GM23338 (cell line): ENCODE measurements around the gene ZNF488. TPM values are rescaled to one million over a fixed set of nuclear protein-coding genes. Genes with fewer than 3 reads are reported as not detected.

ENCODE experiments used
- ATAC-seq: fragments of 200-7000 bp; cut with Tn5 transposase; 3 replicates; pipeline ENCODE4 v1.9.1; 2020
- DNase-seq: peaks from one replicate; pipeline ENCODE4 v3.0.0-alpha.2; 2015; ENCODE audit warnings: low spot score
- H2AFZ ChIP-seq: fragments of 200-600 bp; sonication (generic); 2 replicates; pipeline ENCODE4 v1.8.0; 2016; ENCODE audit warnings: antibody characterized with exemption, mild to moderate bottlenecking, moderate library complexity
- H3F3A ChIP-seq: fragments of 200-600 bp; sonication (generic); replicated peaks from 2 replicates; pipeline ENCODE4 v1.8.0; 2017; ENCODE audit warnings: antibody characterized with exemption, mixed run types, low read depth
- H3K27ac ChIP-seq: fragments of 200-600 bp; sonication (generic); 2 replicates; pipeline ENCODE4 v1.6.1; 2016; ENCODE audit warnings: low read depth
- H3K27me3 ChIP-seq: fragments of 200-600 bp; sonication (generic); 2 replicates; pipeline ENCODE4 v1.8.0; 2016; ENCODE audit warnings: mild to moderate bottlenecking, mixed run types, moderate library complexity; ENCODE audit not compliant: insufficient read depth
- H3K36me3 ChIP-seq: fragments of 200-600 bp; sonication (generic); 2 replicates; pipeline ENCODE4 v1.8.0; 2016; ENCODE audit warnings: mild to moderate bottlenecking; ENCODE audit not compliant: insufficient read depth
- H3K4me1 ChIP-seq: fragments of 200-600 bp; sonication (generic); 2 replicates; pipeline ENCODE4 v1.8.0; 2016; ENCODE audit warnings: mild to moderate bottlenecking, moderate library complexity; ENCODE audit not compliant: insufficient read depth
- H3K4me2 ChIP-seq: fragments of 200-600 bp; sonication (generic); 2 replicates; pipeline ENCODE4 v1.7.1; 2017; ENCODE audit warnings: mixed run types
- H3K4me3 ChIP-seq: fragments of 200-600 bp; sonication (generic); 2 replicates; pipeline ENCODE4 v1.6.1; 2016; ENCODE audit warnings: mixed run types
- H3K79me2 ChIP-seq: fragments of 200-600 bp; sonication (generic); replicated peaks from 2 replicates; pipeline ENCODE4 v1.8.0; 2017; ENCODE audit warnings: mild to moderate bottlenecking; ENCODE audit not compliant: insufficient read depth
- H3K9me2 ChIP-seq: fragments of 200-600 bp; sonication (generic); 2 replicates; pipeline ENCODE4 v1.8.0; 2017; ENCODE audit not compliant: insufficient read depth
- H4K20me1 ChIP-seq: fragments of 200-600 bp; sonication (generic); replicated peaks from 2 replicates; pipeline ENCODE4 v1.8.0; 2017; ENCODE audit warnings: mild to moderate bottlenecking; ENCODE audit not compliant: insufficient read depth
- H3K27ac Mint-ChIP-seq: 2 replicates; pipeline ENCODE4 v1.8.0; 2020; ENCODE audit warnings: inconsistent platforms, mild to moderate bottlenecking, moderate library complexity, mixed read lengths
- H3K27me3 Mint-ChIP-seq: 3 replicates; pipeline ENCODE4 v1.8.0; 2022; ENCODE audit warnings: low read depth, mild to moderate bottlenecking, moderate library complexity, mixed read lengths, inconsistent platforms; ENCODE audit not compliant: insufficient read depth, poor library complexity
- H3K36me3 Mint-ChIP-seq: 3 replicates; pipeline ENCODE4 v1.8.0; 2021; ENCODE audit warnings: low read depth, mild to moderate bottlenecking, inconsistent platforms, moderate library complexity, mixed read lengths
- H3K4me1 Mint-ChIP-seq: 3 replicates; pipeline ENCODE4 v1.8.0; 2020; ENCODE audit warnings: mild to moderate bottlenecking, inconsistent platforms, mixed read lengths
- H3K4me3 Mint-ChIP-seq: 3 replicates; pipeline ENCODE4 v1.8.0; 2021; ENCODE audit warnings: moderate library complexity, mild to moderate bottlenecking, inconsistent platforms, mixed read lengths
- H3K9me3 Mint-ChIP-seq: 3 replicates; pipeline ENCODE4 v1.8.0; 2020; ENCODE audit warnings: moderate library complexity, mild to moderate bottlenecking, inconsistent platforms, mixed read lengths
- CREB1 ChIP-seq: fragments of 250-450 bp; sonication (Bioruptor Pico); IDR thresholded peaks from 2 replicates; pipeline ENCODE4 v1.5.0; 2020; ENCODE audit warnings: low read depth, mild to moderate bottlenecking, moderate library complexity
- EZH2 ChIP-seq: fragments of 200-600 bp; sonication (generic); IDR thresholded peaks from one replicate; pipeline ENCODE4 v1.8.0; 2017; ENCODE audit warnings: antibody characterized with exemption, mild to moderate bottlenecking, low read depth; ENCODE audit not compliant: unreplicated experiment
- EZH2phosphoT487 ChIP-seq: fragments of 200-600 bp; sonication (generic); IDR thresholded peaks from one replicate; pipeline ENCODE4 v1.8.1; 2018; ENCODE audit warnings: antibody characterized with exemption; ENCODE audit not compliant: unreplicated experiment
- JUNB ChIP-seq: IDR thresholded peaks from one replicate; pipeline ENCODE4 v1.6.1; 2016; ENCODE audit warnings: antibody characterized with exemption; ENCODE audit not compliant: unreplicated experiment
- NANOG ChIP-seq: IDR thresholded peaks from 2 replicates; pipeline ENCODE4 v1.6.1; 2016; ENCODE audit warnings: antibody characterized with exemption, borderline replicate concordance
- POLR2AphosphoS5 ChIP-seq: IDR thresholded peaks from 2 replicates; pipeline ENCODE4 v1.6.1; 2016; ENCODE audit warnings: antibody characterized with exemption, low read depth
- ZNF114 ChIP-seq: fragments of 250-450 bp; sonication (Bioruptor Pico); IDR thresholded peaks from 2 replicates; pipeline ENCODE4 v1.5.0; 2020; ENCODE audit warnings: mild to moderate bottlenecking, moderate library complexity
- ZNF462 ChIP-seq: fragments of 250-450 bp; sonication (Bioruptor Pico); IDR thresholded peaks from 2 replicates; pipeline ENCODE4 v1.5.0; 2020; ENCODE audit warnings: mild to moderate bottlenecking, moderate library complexity
- polyA plus RNA-seq: library from polyadenylated mRNA; unstranded; fragments of >200 nt; fragmentation: Nextera tagmentation; extraction: Ambion mirVana; gene quantifications from 2 replicates; pipeline ENCODE4 v1.2.1, GENCODE V29; 2016
- total RNA-seq: library from RNA; depleted of rRNA; stranded (reverse); fragments of >200 nt; shearing (Covaris generic); gene quantifications from 2 replicates; pipeline ENCODE4 v1.2.3, GENCODE V29; 2014

Gene ZNF488
- total and polyA plus RNA-seq, 2 experiments from 2014 or later: 2.5 to 5.2 TPM

DNA sequence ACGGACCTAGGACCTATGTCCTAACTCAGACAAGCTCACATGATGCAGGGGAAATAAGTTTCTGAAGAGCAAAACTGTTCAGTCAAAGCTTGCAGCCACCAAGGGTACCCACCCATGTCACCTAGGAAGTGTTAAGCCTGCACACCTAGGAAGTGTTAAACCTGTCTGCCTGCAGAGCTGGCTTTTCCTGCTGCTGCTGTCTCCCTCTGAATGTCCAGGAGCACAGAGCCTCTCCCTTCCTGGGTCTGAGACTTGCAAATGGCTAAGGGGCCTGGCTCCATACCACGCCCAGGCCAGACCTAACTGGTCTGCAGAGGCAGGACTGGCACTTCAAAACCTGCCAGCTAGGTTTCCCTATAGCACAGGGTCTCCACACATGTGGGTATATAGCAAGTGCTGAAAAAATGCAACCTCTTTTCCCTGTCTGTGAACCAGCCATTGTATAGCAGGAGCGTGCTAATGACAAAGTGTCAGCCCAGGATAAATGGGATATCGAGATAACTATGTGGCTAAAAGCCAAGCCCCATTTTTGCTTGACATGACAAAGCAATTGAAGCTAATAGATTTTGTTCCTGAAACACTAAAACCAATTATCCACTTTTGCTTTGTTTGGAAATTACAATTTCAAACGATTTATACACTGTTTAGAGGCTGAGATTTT lies 60.3 kb downstream of the ZNF488 start (continued):
- no peak for TF ChIP-seq ZNF462 (CRISPR knock-in tag)

DNA sequence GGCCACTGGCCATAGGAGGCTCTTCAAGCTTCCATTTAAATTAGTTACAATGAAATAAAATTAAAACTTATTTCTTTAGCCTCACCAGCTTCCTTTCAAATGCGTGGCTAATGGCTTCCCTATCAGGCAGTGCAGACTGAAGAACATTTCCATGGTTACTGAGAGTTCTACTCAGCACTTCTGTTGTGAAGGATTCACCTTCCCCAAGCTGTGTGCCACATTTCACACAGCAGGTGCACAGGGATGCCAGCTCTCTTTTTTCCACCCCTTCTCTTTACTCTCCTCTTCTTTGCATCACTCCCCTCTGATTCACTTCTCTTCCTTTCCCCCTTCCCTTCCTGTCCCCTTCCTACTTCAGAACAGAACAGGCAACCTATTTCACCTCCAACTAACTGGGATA lies 61.0 kb downstream of the ZNF488 start:
- Mint-ChIP-seq H3K4me1 (no peaks in the 10 kb centered on the region), H3K4me3 (no peak overlapping the region), H3K27me3 (peaks cover 1% of the 10 kb centered on the region), H3K27ac (no peak overlapping the region), H3K9me3 (no peaks in the 10 kb centered on the region), H3K36me3 (no peaks in the 10 kb centered on the region)
- Histone ChIP-seq H3K27ac (no peak overlapping the region), H4K20me1 (no peaks in the 10 kb centered on the region), H3K79me2 (no peaks in the 10 kb centered on the region), H3K4me2 (no peak overlapping the region), H3K27me3 (no peaks in the 10 kb centered on the region), H3F3A (no peaks in the 10 kb centered on the region), H3K4me1 (no peaks in the 10 kb centered on the region), H2AFZ (no peak overlapping the region), H3K4me3 (no peak overlapping the region), H3K36me3 (no peaks in the 10 kb centered on the region), H3K9me2 (0 out of 2 replicates have a peak, but pooled peaks cover 4% of the 10 kb centered on the region)
- DNase-seq (no peak), ATAC-seq (no peak)
- no peak for TF ChIP-seq EZH2phosphoT487
- TF ChIP-seq JUNB: no peak
- no peak for TF ChIP-seq NANOG
- TF ChIP-seq ZNF114 (CRISPR knock-in tag): no peak
- no peak for TF ChIP-seq ZNF462 (CRISPR knock-in tag)
- TF ChIP-seq POLR2AphosphoS5: no peak
- TF ChIP-seq CREB1 (CRISPR knock-in tag): no peak
- TF ChIP-seq EZH2: no peak
